Caco-2 (cell line): Measurements from ENCODE around the gene CBARP. TPM values are rescaled to one million over a fixed set of nuclear protein-coding genes. Genes with fewer than 3 reads are reported as not detected.

Experiments
- BruUV-seq: library from RNA; stranded (reverse); fragments of 400-500 nt; replicated peaks from 2 replicates; lab custom pipeline; 2021; lab: Mats Ljungman, UMichigan
- CTCF ChIA-PET: fragments of 300-600 bp; sonication (Branson Sonifier 250); formaldehyde crosslinking; loops from one replicate; lab custom pipeline; 2022; ENCODE audit warnings: antibody characterized with exemption; lab: Charles Lee
- POLR2A ChIA-PET: fragments of 300-600 bp; sonication (Branson Sonifier 250); formaldehyde crosslinking; loops from one replicate; lab custom pipeline; 2022; ENCODE audit warnings: antibody characterized with exemption; lab: Charles Lee
- DNase-seq, 2 experiments: peaks; one replicate each; pipeline versions ENCODE4 v3.0.0 to v3.0.0-alpha.2; 2020 to 2022
- H3K27me3 ChIP-seq: replicated peaks from 2 replicates; pipeline ENCODE4 v1.6.0; 2011; ENCODE audit warnings: low read length; ENCODE audit not compliant: control insufficient read depth, insufficient read depth
- H3K36me3 ChIP-seq: 2 replicates; pipeline ENCODE4 v1.5.1; 2011; ENCODE audit warnings: low read length; ENCODE audit not compliant: control insufficient read depth, insufficient read depth
- H3K4me1 ChIP-seq: fragments of 250-450 bp; sonication (Bioruptor Pico); 2 replicates; pipeline ENCODE4 v1.5.1; 2020; ENCODE audit warnings: mild to moderate bottlenecking
- H3K4me3 ChIP-seq: 2 replicates; pipeline ENCODE4 v1.5.1; 2011; ENCODE audit warnings: low read depth, mild to moderate bottlenecking, control low read depth, low read length
- H3K9me3 ChIP-seq: fragments of 250-450 bp; sonication (Bioruptor Pico); 2 replicates; pipeline ENCODE4 v1.5.1; 2020; ENCODE audit warnings: mild to moderate bottlenecking, moderate library complexity
- H3K27ac Mint-ChIP-seq: one replicate; pipeline ENCODE4 v1.8.0; 2022; ENCODE audit warnings: mixed read lengths; ENCODE audit not compliant: unreplicated experiment
- H3K27me3 Mint-ChIP-seq: one replicate; pipeline ENCODE4 v1.8.0; 2022; ENCODE audit warnings: mixed read lengths; ENCODE audit not compliant: insufficient read depth, unreplicated experiment
- H3K36me3 Mint-ChIP-seq: one replicate; pipeline ENCODE4 v1.8.0; 2022; ENCODE audit warnings: mild to moderate bottlenecking, mixed read lengths; ENCODE audit not compliant: insufficient read depth, unreplicated experiment
- H3K4me1 Mint-ChIP-seq: one replicate; pipeline ENCODE4 v1.8.0; 2022; ENCODE audit warnings: low read depth, mixed read lengths; ENCODE audit not compliant: unreplicated experiment
- H3K4me3 Mint-ChIP-seq: one replicate; pipeline ENCODE4 v1.8.0; 2022; ENCODE audit warnings: mild to moderate bottlenecking, moderate library complexity, mixed read lengths; ENCODE audit not compliant: unreplicated experiment
- H3K9me3 Mint-ChIP-seq: one replicate; pipeline ENCODE4 v1.8.0; 2022; ENCODE audit warnings: mixed read lengths; ENCODE audit not compliant: unreplicated experiment
- CTCF ChIP-seq, 2 experiments: fragments of 200-600 bp in 1 of 2; IDR thresholded peaks; 1 replicate in 1 of 2; 2 replicates in 1 of 2; pipeline versions ENCODE4 v1.5.1 to v1.8.0; 2011 to 2022; ENCODE audit warnings: antibody characterized with exemption in 1 of 2, control low read depth in 1 of 2, inconsistent platforms in 1 of 2, low read depth in 1 of 2, low read length in 1 of 2, mild to moderate bottlenecking in 1 of 2, moderate library complexity in 1 of 2; ENCODE audit not compliant: insufficient read depth in 1 of 2, severe bottlenecking in 1 of 2, unreplicated experiment in 1 of 2
- intact Hi-C: fragments of 100-400 bp; cut with micrococcal nuclease; formaldehyde crosslinking; loops from one replicate; pipeline ENCODE4 v1.10.0; 2022; ENCODE audit not compliant: unreplicated experiment
- total RNA-seq: library from RNA; stranded (reverse); gene quantifications from 2 replicates; pipeline ENCODE4 v1.2.3, GENCODE V29; 2022

Gene CBARP
- total RNA-seq, 1 experiment from 2014 or later = 7.3 TPM

GRCh38 chr19:1282588-1283206, 44.9 kb upstream of the CBARP start:
- H3K36me3 Mint-ChIP-seq = peaks cover 27% of the 10 kb centered on the region
- H3K9me3 ChIP-seq = no peaks in the 10 kb centered on the region
- H3K27me3 ChIP-seq = no peaks in the 10 kb centered on the region
- ChIA-PET POLR2A (no interaction called here), CTCF (no interaction called here)
- H3K4me3 Mint-ChIP-seq = no peak overlapping the region
- no peaks in the 10 kb centered on the region for H3K9me3 Mint-ChIP-seq
- peaks cover 3% of the 10 kb centered on the region for H3K36me3 ChIP-seq
- TF ChIP-seq CTCF (IDR thresholded peaks at IDR 0.05; ENCODE audit: insufficient read depth in 1 of 2, low read depth in 1 of 2, low read length in 1 of 2, severe bottlenecking in 1 of 2, unreplicated experiment in 1 of 2) = no peak
- H3K4me3 ChIP-seq = no peak overlapping the region
- no peak for DNase-seq
- peaks cover 39% of the 10 kb centered on the region for H3K4me1 ChIP-seq
- H3K4me1 Mint-ChIP-seq = peaks cover 18% of the 10 kb centered on the region
- H3K27ac Mint-ChIP-seq = no peak overlapping the region
- H3K27me3 Mint-ChIP-seq = no peaks in the 10 kb centered on the region
- intact Hi-C loops = no loop called here
- BruUV-seq = no TSS peak

GRCh38 chr19:1281569-1282287, 43.9 kb upstream of the CBARP start:
- no TSS peak for BruUV-seq
- H3K36me3 ChIP-seq = peaks cover 3% of the 10 kb centered on the region
- no peak for DNase-seq
- H3K27me3 Mint-ChIP-seq = no peaks in the 10 kb centered on the region
- POLR2A ChIA-PET = no interaction called here
- no peaks in the 10 kb centered on the region for H3K27me3 ChIP-seq
- no peaks in the 10 kb centered on the region for H3K9me3 Mint-ChIP-seq
- TF ChIP-seq CTCF (IDR thresholded peaks at IDR 0.05; ENCODE audit: insufficient read depth in 1 of 2, low read depth in 1 of 2, low read length in 1 of 2, severe bottlenecking in 1 of 2, unreplicated experiment in 1 of 2) = no peak
- no peak overlapping the region for H3K27ac Mint-ChIP-seq
- H3K4me3 Mint-ChIP-seq = peak overlapping the region; percentile 19
- intact Hi-C loops = no loop called here
- peaks cover 29% of the 10 kb centered on the region for H3K36me3 Mint-ChIP-seq
- CTCF ChIA-PET = no interaction called here
- no peak overlapping the region for H3K4me3 ChIP-seq
- H3K4me1 ChIP-seq = peaks cover 30% of the 10 kb centered on the region
- peaks cover 21% of the 10 kb centered on the region for H3K4me1 Mint-ChIP-seq
- no peaks in the 10 kb centered on the region for H3K9me3 ChIP-seq

GRCh38 chr19:1280636-1281568, 43.1 kb upstream of the CBARP start:
- Mint-ChIP-seq H3K27ac (peak overlapping the region; percentile 12), H3K4me3 (no peak overlapping the region), H3K27me3 (no peaks in the 10 kb centered on the region), H3K9me3 (no peaks in the 10 kb centered on the region), H3K36me3 (peaks cover 37% of the 10 kb centered on the region), H3K4me1 (peaks cover 24% of the 10 kb centered on the region)
- no peak for TF ChIP-seq CTCF (IDR thresholded peaks at IDR 0.05; ENCODE audit: insufficient read depth in 1 of 2, low read depth in 1 of 2, low read length in 1 of 2, severe bottlenecking in 1 of 2, unreplicated experiment in 1 of 2)
- Histone ChIP-seq H3K4me3 (no peak overlapping the region), H3K4me1 (peaks cover 34% of the 10 kb centered on the region), H3K27me3 (no peaks in the 10 kb centered on the region), H3K36me3 (peaks cover 3% of the 10 kb centered on the region), H3K9me3 (no peaks in the 10 kb centered on the region)
- CTCF ChIA-PET = interaction anchor here (1.3 kb wide), 1 partner anchor 23 kb away, joined by 3 read pairs; no protein-coding TSS in a partner anchor
- intact Hi-C loops = no loop called here
- DNase-seq = no peak
- no TSS peak for BruUV-seq
- POLR2A ChIA-PET = no interaction called here
